Germinal center (tissue), 1 donor: ENCODE data around the gene SPACDR.

Source experiments
- DNase-seq: peaks from one replicate; pipeline ENCODE4 v3.0.0; 2012; ENCODE audit warnings: mixed read lengths, low spot score

The SPACDR gene

GRCh38 chr7:100484673-100485045 is 20.6 kb upstream of the SPACDR start:
- DNase-seq: peak; percentile 1

DNA sequence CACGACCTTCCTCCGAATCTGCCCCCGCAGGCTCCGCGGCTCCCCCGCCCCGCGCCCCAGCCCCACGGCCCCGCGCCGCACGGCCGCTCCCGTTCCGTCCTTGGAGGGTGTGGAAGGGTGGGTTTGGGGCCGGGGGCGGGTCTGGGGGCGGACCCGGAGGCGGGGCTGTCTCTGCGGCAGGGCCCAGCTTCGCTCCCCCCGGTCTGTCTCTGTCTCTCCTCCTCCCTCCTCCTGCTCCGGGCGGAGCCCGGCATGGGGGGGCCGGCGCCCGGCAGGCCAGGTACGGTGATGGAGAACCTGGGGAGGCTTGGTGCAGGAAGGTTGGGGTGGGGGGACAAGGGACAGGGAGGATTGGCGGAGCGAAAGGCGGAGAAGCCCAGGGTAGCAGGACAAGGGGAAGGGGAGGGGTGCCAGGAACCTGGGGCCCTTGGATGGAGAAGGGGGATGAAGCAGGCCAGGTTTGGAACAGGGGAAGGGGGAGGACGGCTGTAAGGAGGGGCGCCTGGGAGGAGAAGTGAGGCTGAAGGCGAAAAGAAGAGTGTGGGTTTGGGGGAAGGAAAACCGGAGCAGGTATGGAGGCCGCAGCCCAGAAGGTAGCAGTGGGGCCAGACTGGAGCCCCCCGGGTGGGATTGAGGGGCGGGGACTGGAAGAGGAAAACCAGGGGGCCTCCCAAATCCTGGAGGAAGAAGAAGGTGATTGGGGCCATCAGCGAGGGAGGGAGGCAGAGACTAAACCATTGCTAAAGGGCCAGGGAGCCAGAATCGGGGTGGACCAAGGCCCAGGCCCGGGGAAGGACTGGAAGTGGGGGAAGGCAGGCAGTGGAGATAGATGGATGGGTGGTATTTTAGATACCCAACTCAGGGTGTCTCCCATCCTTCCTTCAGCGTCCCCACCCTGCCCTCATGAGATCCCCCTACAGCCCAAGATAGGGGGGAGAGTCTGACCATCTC is 19.9 kb upstream of the SPACDR start, which contains the start of gene NYAP1:
NYAP1 (plus strand) TSS at position 206 of the 951 bp plus-strand sequence. CDS start 1,385 bp downstream, outside the sequence.
- DNase-seq: peak; percentile 47

- DNase-seq: peak; percentile 89
Measured at GRCh38 chr7:100483090-100483721, 19.1 kb upstream of the SPACDR start.

DNA sequence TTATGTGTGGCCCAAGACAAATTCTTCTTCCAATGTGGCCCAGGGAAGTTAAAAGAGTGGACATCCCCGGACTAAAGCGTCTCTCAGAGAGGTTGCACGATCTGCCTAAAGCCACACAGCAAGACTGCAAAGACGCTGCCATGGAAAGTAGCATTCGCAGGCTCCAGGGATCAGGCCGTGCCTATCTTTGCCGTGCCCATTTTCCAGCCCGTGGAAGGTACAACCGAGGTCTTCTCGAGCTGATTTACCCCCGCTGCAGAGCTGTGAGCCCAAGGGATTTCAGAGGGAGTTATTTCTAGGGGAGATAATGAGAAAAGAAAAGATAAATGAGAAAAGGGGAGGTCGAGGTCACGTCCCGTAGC is 18.6 kb upstream of the SPACDR start:
- no peak for DNase-seq

DNA sequence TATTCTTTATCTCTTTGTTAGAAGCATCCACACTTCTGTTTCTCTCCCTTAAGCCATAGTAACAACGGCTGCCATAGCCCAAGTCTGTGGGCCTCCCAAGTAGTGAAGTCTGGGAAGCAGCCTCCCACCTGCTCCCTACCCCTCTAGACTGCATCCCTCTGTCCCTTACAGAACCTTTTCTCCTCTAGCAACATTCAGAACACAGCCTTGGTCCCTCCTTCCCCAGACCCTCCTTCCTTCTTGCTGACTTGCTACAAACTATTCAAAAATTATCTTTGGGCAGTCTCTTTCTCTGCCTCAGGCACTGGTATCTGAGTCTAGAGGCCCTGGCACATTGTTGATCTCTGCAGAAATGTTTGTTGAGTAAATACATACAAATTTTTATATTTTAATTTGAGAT is 17.4 kb upstream of the SPACDR start:
- DNase-seq: no peak

DNA sequence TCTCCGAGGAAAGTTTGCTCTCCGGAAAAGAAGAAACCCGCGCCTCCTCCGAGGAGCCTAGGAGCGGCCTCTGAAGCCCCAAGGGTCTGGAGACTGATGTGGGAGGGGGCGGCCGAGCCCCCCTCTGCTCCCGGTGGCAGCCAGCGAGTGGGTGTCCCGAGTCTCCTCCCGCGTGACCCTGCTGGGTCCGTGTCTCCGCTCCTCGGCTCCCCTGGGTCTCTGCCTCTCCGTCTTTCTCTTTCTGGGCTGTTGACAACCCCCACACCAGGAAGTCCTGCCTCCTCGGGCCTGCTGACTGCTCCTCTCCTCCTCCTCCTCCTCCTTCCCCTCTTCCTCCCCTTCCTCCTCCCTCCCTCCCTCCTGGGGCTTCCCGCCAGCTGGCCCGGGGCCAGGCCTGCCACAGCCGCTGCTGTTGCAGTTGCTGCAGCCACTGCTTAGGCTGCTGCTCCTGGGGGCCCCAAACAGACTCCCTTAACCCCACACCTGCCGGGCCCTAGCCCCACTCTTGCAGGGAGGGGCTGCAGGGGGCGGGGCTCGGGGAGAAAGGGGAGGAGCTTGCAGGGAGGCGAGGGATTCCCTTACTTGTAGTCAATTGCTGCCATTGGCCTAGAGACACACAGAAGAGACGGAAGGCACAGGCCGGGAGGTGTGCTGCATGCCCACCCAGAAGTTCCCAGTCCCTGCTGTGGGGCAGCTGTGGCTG is 15.0 kb upstream of the SPACDR start, which contains the start of gene TSC22D4:
TSC22D4 (minus strand) TSS at position 257 of the 703 bp plus-strand sequence. CDS start 1,176 bp downstream, outside the sequence.
- DNase-seq: peak; percentile 88

GRCh38 chr7:100477871-100478267 is 13.8 kb upstream of the SPACDR start:
- no peak for DNase-seq

- DNase-seq: peak; percentile 37
Measured at GRCh38 chr7:100476903-100477870, 13.1 kb upstream of the SPACDR start.

- no peak for DNase-seq
Measured at GRCh38 chr7:100476101-100476780, 12.2 kb upstream of the SPACDR start.

- no peak for DNase-seq
Measured at GRCh38 chr7:100475549-100475948, 11.5 kb upstream of the SPACDR start.

- no peak for DNase-seq
Measured at GRCh38 chr7:100472854-100473499, 8.9 kb upstream of the SPACDR start.

- DNase-seq: no peak
Measured at GRCh38 chr7:100472121-100472851, 8.2 kb upstream of the SPACDR start.

GRCh38 chr7:100471021-100471420 is 7.0 kb upstream of the SPACDR start:
- no peak for DNase-seq

DNA sequence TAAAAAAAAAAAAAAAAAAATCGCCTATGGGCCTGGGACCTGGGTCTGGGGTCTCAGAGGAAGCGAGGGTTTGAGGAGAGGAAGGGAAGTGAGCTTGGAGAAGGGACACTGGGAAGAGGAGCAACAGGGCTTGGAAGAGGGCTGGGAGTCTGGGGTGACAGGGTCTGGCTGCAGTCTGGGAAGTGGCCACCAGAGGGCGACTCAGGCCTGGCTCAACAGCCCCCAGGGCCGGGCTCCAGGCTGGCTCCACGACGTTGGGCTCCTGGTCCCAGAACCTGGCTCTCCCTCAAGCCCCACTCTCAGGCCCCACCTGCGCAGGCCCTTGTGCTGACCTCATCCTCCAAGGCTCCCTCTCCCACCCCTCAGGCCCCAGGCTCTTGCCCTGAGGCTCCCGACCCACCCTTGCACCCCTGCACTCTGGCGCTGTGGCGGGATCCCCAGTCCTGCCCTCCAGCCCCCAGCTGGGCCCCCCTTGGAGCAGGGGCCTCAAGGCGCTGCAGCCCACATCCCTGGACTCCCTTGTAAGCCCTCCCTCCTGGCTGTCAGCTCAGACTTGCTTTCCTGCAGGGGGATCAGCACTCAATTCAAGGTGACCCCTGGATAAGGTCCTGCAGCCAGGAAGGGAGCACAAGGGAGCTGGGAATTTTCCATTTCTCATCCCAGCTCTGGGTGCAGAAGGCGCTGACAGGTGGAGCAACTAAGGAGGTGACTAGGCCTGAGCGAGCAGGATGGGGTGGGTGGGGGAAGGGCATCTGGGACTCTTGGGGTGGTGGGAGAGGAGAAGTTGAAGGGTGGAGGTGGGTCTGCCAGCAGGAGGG is 5.4 kb upstream of the SPACDR start:
- peak; percentile 87 for DNase-seq

DNA sequence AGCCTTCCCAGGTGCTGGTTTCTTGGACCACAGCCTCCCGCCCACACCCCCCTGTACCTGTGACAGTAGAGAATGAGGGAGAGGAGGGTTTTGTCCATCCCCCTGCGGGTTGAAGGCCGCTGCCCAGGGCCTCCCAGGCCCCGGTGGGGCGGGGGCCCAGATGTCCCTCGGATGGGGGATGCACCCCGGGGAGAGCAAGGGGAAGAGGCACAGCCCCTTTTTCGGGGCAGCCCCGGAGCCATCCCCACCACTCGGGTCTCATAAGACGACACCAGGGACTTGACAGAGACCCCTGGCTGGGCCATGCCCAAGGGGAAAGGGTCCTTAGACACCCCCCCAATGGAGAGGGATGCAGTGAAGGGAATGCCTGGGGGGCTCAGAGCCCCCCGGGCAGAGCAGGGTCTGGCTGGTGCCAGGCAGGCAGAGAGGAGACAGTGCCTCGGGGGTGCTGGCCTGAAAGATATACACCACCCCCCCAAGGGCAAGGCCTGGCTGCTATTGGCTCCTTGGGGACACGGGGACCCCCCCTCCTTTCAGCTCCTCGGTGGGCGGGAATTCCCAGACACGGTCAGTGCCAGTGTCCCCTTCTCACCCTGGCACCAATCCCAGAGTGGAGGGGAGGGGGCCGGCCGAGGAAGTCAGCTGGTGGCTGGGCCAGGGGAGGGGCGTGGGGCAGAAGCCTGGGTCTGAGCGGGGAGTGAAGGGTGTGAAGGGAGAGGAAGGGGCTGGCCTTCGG is 3.7 kb upstream of the SPACDR start:
- DNase-seq: no peak

GRCh38 chr7:100466653-100467605 is 2.9 kb upstream of the SPACDR start:
- no peak for DNase-seq
